Measurements from ENCODE around the gene INSC. TPM values are rescaled to one million over a fixed set of nuclear protein-coding genes. Genes with fewer than 3 reads are reported as not detected.

INSC gene
- total RNA-seq, 1 experiment from 2014 or later: not detected

- no peak for TF ChIP-seq EZH2 (IDR thresholded peaks at IDR 0.05; ENCODE audit: low read depth)
- no peak for TF ChIP-seq CTCF (conservative IDR thresholded peaks at IDR 0.05)
- no peaks in the 10 kb centered on the region for H4K20me1 ChIP-seq (ENCODE audit: insufficient read depth)
- H3K9me3 ChIP-seq (ENCODE audit: insufficient read depth, low read depth): no peaks in the 10 kb centered on the region
- H3K4me2 ChIP-seq: no peak overlapping the region
- no peaks in the 10 kb centered on the region for H3K9me2 ChIP-seq (ENCODE audit: insufficient read depth)
- ChIA-PET POLR2A (ENCODE audit: unreplicated experiment) (no interaction called here), CTCF (no interaction called here)
- H3K27ac ChIP-seq: no peak overlapping the region
- no peak overlapping the region for H2AFZ ChIP-seq
- DNase-seq: no peak
- no peaks in the 10 kb centered on the region for H3K36me3 ChIP-seq (ENCODE audit: low read depth)
- no peaks in the 10 kb centered on the region for H3K79me2 ChIP-seq (ENCODE audit: low read depth)
- peaks cover 7% of the 10 kb centered on the region; the same call in 1 of the 2 replicates for H3K4me1 ChIP-seq (replicated peaks; ENCODE audit: insufficient read depth)
- no peaks in the 10 kb centered on the region for H3K27me3 ChIP-seq (ENCODE audit: insufficient read depth, low read depth)
- intact Hi-C loops (cut with micrococcal nuclease; ENCODE audit: unreplicated experiment): loop anchor here (10.0 kb wide), 1 partner anchor 410 kb away; no protein-coding TSS in a partner anchor
- H3F3A ChIP-seq (ENCODE audit: insufficient read depth, low read depth): no peaks in the 10 kb centered on the region
- no peak overlapping the region for H3K4me3 ChIP-seq
- BruUV-seq (replicated peaks): no TSS peak
These were observed 90.0 kb downstream of the INSC start for GRCh38 chr11:15204711-15205110.

- peaks cover 6% of the 10 kb centered on the region; the same call in 1 of the 2 replicates for H3K4me1 ChIP-seq (replicated peaks; ENCODE audit: insufficient read depth)
- no TSS peak for BruUV-seq (replicated peaks)
- intact Hi-C loops (cut with micrococcal nuclease; ENCODE audit: unreplicated experiment): loop anchor here (10.0 kb wide), 1 partner anchor 412 kb away; no protein-coding TSS in a partner anchor
- H3K27ac ChIP-seq: no peak overlapping the region
- H3K36me3 ChIP-seq (ENCODE audit: low read depth): no peaks in the 10 kb centered on the region
- H3K9me3 ChIP-seq (ENCODE audit: insufficient read depth, low read depth): no peaks in the 10 kb centered on the region
- DNase-seq: no peak
- H3F3A ChIP-seq (ENCODE audit: insufficient read depth, low read depth): no peaks in the 10 kb centered on the region
- ChIA-PET POLR2A (ENCODE audit: unreplicated experiment) (no interaction called here), CTCF (no interaction called here)
- H3K4me2 ChIP-seq: no peak overlapping the region
- H4K20me1 ChIP-seq (ENCODE audit: insufficient read depth): no peaks in the 10 kb centered on the region
- no peak for TF ChIP-seq EZH2 (IDR thresholded peaks at IDR 0.05; ENCODE audit: low read depth)
- no peak for TF ChIP-seq CTCF (conservative IDR thresholded peaks at IDR 0.05)
- no peaks in the 10 kb centered on the region for H3K79me2 ChIP-seq (ENCODE audit: low read depth)
- no peak overlapping the region for H2AFZ ChIP-seq
- no peak overlapping the region for H3K4me3 ChIP-seq
- H3K27me3 ChIP-seq (ENCODE audit: insufficient read depth, low read depth): no peaks in the 10 kb centered on the region
- no peaks in the 10 kb centered on the region for H3K9me2 ChIP-seq (ENCODE audit: insufficient read depth)
These were observed 92.1 kb downstream of the INSC start for GRCh38 chr11:15206791-15207190.

- DNase-seq: peak in 1 of 2 experiments; percentile 41
- no TSS peak for BruUV-seq (replicated peaks)
- no peak overlapping the region for H3K4me2 ChIP-seq
- no peaks in the 10 kb centered on the region for H3K9me2 ChIP-seq (ENCODE audit: insufficient read depth)
- H3K79me2 ChIP-seq (ENCODE audit: low read depth): no peaks in the 10 kb centered on the region
- intact Hi-C loops (cut with micrococcal nuclease; ENCODE audit: unreplicated experiment): loop anchor here (2.0 to 10.0 kb wide), 3 partner anchors 108 to 414 kb away; no protein-coding TSS in a partner anchor
- H3K27ac ChIP-seq: no peak overlapping the region
- no peaks in the 10 kb centered on the region for H3K36me3 ChIP-seq (ENCODE audit: low read depth)
- H3F3A ChIP-seq (ENCODE audit: insufficient read depth, low read depth): no peaks in the 10 kb centered on the region
- POLR2A ChIA-PET (ENCODE audit: unreplicated experiment): no interaction called here
- H4K20me1 ChIP-seq (ENCODE audit: insufficient read depth): no peaks in the 10 kb centered on the region
- H3K27me3 ChIP-seq (ENCODE audit: insufficient read depth, low read depth): no peaks in the 10 kb centered on the region
- CTCF ChIA-PET: no interaction called here
- TF ChIP-seq EZH2 (IDR thresholded peaks at IDR 0.05; ENCODE audit: low read depth) (no peak), CTCF (conservative IDR thresholded peaks at IDR 0.05) (peak; percentile 84)
- no peak overlapping the region for H3K4me3 ChIP-seq
- H2AFZ ChIP-seq: no peak overlapping the region
- no peaks in the 10 kb centered on the region for H3K9me3 ChIP-seq (ENCODE audit: insufficient read depth, low read depth)
- no peaks in the 10 kb centered on the region for H3K4me1 ChIP-seq (replicated peaks; ENCODE audit: insufficient read depth)
These were observed 93.9 kb downstream of the INSC start for GRCh38 chr11:15208378-15209222.
